K562 (cell line): Measurements from ENCODE around the gene COQ4. TPM values are rescaled to one million over a fixed set of nuclear protein-coding genes. Genes with fewer than 3 reads are reported as not detected.
A peak's percentile ranks its signal among the peaks of the same experiment; 100 is the strongest.

Source experiments
- ARHGAP35 ChIP-seq: fragments of 450-650 bp; IDR thresholded peaks from 2 replicates; pipeline ENCODE4 v1.6.1; 2018; ENCODE audit not compliant: partially characterized antibody
- CBX3 ChIP-seq, 2 experiments: IDR thresholded peaks; 1 replicate in 1 of 2; 2 replicates in 1 of 2; pipeline ENCODE4 v1.6.1; 2012; ENCODE audit warnings: inconsistent platforms in 2 of 2, low read length in 2 of 2, borderline replicate concordance in 1 of 2, control low read depth in 1 of 2
- DPF2 ChIP-seq: fragments of 450-650 bp; IDR thresholded peaks from 2 replicates; pipeline ENCODE4 v1.6.1; 2016
- FOXA1 ChIP-seq: fragments of 450-650 bp; IDR thresholded peaks from 2 replicates; pipeline ENCODE4 v1.6.1; 2016; ENCODE audit warnings: mild to moderate bottlenecking, borderline replicate concordance
- KAT2B ChIP-seq: IDR thresholded peaks from one replicate; pipeline ENCODE4 v1.6.1; 2012; ENCODE audit warnings: low read depth, mild to moderate bottlenecking, control low read depth, inconsistent platforms, low read length, moderate library complexity
- MECOM ChIP-seq: fragments of 250-450 bp; sonication (Bioruptor Pico); IDR thresholded peaks from 2 replicates; pipeline ENCODE4 v1.8.0; 2022; ENCODE audit warnings: inconsistent platforms
- MYC ChIP-seq, 2 experiments: fragments of 250-450 bp in 1 of 2; sonication (Bioruptor Pico) in 1 of 2; IDR thresholded peaks; 2 replicates each; pipeline versions ENCODE4 v1.5.1 to v1.6.1; 2012 to 2021; ENCODE audit warnings: low read depth in 2 of 2, borderline replicate concordance in 1 of 2, improper control_type of control experiment in 1 of 2, low read length in 1 of 2, mild to moderate bottlenecking in 1 of 2, moderate library complexity in 1 of 2
- POLR2A ChIP-seq: fragments of 450-650 bp; conservative IDR thresholded peaks from 2 replicates; pipeline ENCODE4 v1.6.1; 2016
- RB1 ChIP-seq: fragments of 450-650 bp; IDR thresholded peaks from 2 replicates; pipeline ENCODE4 v1.6.1; 2017; ENCODE audit warnings: low read depth, mild to moderate bottlenecking
- SP1 ChIP-seq: sonication (generic); formaldehyde crosslinking; IDR thresholded peaks from 2 replicates; pipeline ENCODE4 v1.8.1; 2022; ENCODE audit warnings: mild to moderate bottlenecking, missing genetic modification reagents
- SP2 ChIP-seq: IDR thresholded peaks from 2 replicates; pipeline ENCODE4 v1.6.1; 2011; ENCODE audit warnings: mild to moderate bottlenecking, low read depth, low read length, moderate library complexity; ENCODE audit not compliant: poor library complexity, severe bottlenecking; ENCODE audit errors: extremely low read depth
- STAG1 ChIP-seq: sonication (generic); formaldehyde crosslinking; IDR thresholded peaks from 2 replicates; pipeline ENCODE4 v1.5.0; 2020; ENCODE audit warnings: missing genetic modification reagents, borderline replicate concordance
- TAL1 ChIP-seq: fragments of 450-650 bp; IDR thresholded peaks from 2 replicates; pipeline ENCODE4 v1.6.1; 2016; ENCODE audit warnings: mild to moderate bottlenecking
- ZNF134 ChIP-seq: fragments of 250-450 bp; sonication (Bioruptor Pico); conservative IDR thresholded peaks from 2 replicates; pipeline ENCODE4 v1.4.0; 2020
- polyA plus RNA-seq, 8 experiments: library from polyadenylated mRNA; depleted of rRNA in 4 of 8; stranded (reverse) in 5 of 8; unstranded in 3 of 8; fragments of >200 nt; fragmentation: Nextera tagmentation in 2 of 8; fragmentation: Illumina TruSeq in 1 of 8; extraction: Ambion mirVana in 2 of 8; extraction: Trizol in 1 of 8; gene quantifications; 2 replicates each; pipeline versions ENCODE4 v1.2.1 to v1.2.3, GENCODE V29; 2011 to 2014; ENCODE audit warnings: inconsistent platforms in 1 of 8, missing spikeins in 1 of 8
- total RNA-seq, 7 experiments: library from RNA; depleted of rRNA in 6 of 7; stranded (reverse); fragments of >200 nt in 6 of 7; fragmentation: Illumina TruSeq in 2 of 7; extraction: Trizol in 2 of 7; gene quantifications; 2 replicates each; pipeline versions ENCODE4 v1.2.1 to v1.2.3, GENCODE V29; 2011 to 2021; ENCODE audit warnings: low replicate concordance in 1 of 7
- TF ChIP-seq, protein P1 (sequence below): fragments of 450-650 bp; IDR thresholded peaks from 2 replicates; pipeline ENCODE4 v1.6.1; 2016; ENCODE audit warnings: mild to moderate bottlenecking
- TF ChIP-seq, protein P2 (sequence below), 2 experiments: fragments of 450-650 bp in 1 of 2; sonication (generic) in 1 of 2; formaldehyde crosslinking; conservative IDR thresholded peaks; 2 replicates each; pipeline versions ENCODE4 v1.4.0 to v1.8.1; 2020 to 2022; ENCODE audit warnings: mild to moderate bottlenecking in 1 of 2, missing genetic modification reagents in 1 of 2
- TF ChIP-seq, protein P3 (sequence below): sonication (generic); formaldehyde crosslinking; IDR thresholded peaks from 2 replicates; pipeline ENCODE4 v1.8.0; 2022; ENCODE audit warnings: mild to moderate bottlenecking, missing genetic modification reagents, borderline replicate concordance
- TF ChIP-seq, protein P4 (sequence below): sonication (generic); formaldehyde crosslinking; IDR thresholded peaks from 2 replicates; pipeline ENCODE4 v1.8.0; 2022; ENCODE audit warnings: missing genetic modification reagents, mild to moderate bottlenecking, borderline replicate concordance
- TF ChIP-seq, protein P5 (sequence below), 2 experiments: fragments of 450-650 bp; conservative IDR thresholded peaks; 2 replicates each; pipeline ENCODE4 v1.6.1; 2017; ENCODE audit warnings: mild to moderate bottlenecking in 2 of 2, moderate library complexity in 2 of 2

The COQ4 gene
- total and polyA plus RNA-seq, 9 of the 15 experiments (the other 6 are each of a cell fraction or from before 2014, with no cell fraction given): 9.1 to 135 (median 67.2) TPM

DNA sequence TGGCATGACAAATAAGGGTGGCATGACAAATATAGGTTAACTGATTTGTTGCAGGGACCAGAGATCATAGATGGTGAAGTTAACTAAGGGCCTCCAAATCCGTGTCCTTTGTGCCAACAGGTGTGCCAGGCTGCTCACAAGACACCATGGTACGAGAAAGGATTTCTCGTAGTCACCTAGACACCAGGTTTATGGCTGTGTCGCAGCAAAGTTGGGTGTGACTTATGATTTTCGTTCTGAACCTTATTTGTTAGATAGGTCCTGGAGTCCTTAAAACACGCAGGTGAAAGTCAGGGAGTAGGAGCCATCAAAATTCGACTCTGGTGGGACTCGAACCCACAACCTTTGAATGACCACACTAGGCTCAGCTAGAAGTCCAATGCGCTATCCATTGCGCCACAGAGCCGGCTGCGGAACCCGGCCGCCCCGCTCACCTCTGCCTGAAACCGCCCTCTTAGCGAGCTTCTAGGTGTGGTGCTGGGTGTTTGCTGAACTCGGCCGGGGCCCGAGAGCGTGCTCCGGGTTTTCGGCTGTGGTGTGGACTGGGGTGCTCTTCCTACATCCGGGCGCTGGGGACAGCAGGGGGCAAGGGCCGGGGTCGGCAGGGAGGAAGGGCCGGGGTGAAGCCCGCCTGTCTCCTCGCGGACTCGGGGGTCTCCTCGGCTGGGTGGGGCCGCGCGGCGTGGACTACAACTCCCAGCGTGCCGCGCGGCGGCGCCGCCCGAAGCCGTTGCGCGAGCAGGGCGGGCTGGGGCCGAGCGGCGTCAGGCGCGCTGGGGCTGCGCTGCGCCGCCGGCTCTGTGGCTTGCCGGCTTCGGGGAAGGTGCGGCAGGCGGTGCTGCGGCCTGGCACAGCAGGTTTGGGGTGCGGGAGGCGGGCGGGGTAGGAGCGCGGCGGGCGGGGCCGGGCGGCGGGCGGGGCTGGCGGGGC, 17.4 kb downstream of the COQ4 start, which contains the start of gene SLC27A4 (continued):
- TF ChIP-seq, protein P1, sequence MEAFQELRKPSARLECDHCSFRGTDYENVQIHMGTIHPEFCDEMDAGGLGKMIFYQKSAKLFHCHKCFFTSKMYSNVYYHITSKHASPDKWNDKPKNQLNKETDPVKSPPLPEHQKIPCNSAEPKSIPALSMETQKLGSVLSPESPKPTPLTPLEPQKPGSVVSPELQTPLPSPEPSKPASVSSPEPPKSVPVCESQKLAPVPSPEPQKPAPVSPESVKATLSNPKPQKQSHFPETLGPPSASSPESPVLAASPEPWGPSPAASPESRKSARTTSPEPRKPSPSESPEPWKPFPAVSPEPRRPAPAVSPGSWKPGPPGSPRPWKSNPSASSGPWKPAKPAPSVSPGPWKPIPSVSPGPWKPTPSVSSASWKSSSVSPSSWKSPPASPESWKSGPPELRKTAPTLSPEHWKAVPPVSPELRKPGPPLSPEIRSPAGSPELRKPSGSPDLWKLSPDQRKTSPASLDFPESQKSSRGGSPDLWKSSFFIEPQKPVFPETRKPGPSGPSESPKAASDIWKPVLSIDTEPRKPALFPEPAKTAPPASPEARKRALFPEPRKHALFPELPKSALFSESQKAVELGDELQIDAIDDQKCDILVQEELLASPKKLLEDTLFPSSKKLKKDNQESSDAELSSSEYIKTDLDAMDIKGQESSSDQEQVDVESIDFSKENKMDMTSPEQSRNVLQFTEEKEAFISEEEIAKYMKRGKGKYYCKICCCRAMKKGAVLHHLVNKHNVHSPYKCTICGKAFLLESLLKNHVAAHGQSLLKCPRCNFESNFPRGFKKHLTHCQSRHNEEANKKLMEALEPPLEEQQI: no peak
- TF ChIP-seq, protein P2, sequence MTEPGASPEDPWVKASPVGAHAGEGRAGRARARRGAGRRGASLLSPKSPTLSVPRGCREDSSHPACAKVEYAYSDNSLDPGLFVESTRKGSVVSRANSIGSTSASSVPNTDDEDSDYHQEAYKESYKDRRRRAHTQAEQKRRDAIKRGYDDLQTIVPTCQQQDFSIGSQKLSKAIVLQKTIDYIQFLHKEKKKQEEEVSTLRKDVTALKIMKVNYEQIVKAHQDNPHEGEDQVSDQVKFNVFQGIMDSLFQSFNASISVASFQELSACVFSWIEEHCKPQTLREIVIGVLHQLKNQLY (CRISPR knock-in tag; conservative IDR thresholded peaks at IDR 0.05): peak in 1 of 2 experiments; percentile 77; a peak in 1 of 4 replicates
- TF ChIP-seq SP1 (CRISPR knock-in tag) (peak; percentile 92), SP2 (peak; percentile 4), ZNF134 (CRISPR knock-in tag) (no peak), RB1 (peak; percentile 98), DPF2 (peak; percentile 73), KAT2B (no peak), ARHGAP35 (no peak), MYC (IDR thresholded peaks at IDR 0.05; ENCODE audit: low read depth, low read length) (peak; percentile 87), MYC (CRISPR knock-in tag; IDR thresholded peaks at IDR 0.05; ENCODE audit: borderline replicate concordance, low read depth) (no peak; the same call in 1 of the 2 replicates), TAL1 (no peak), MECOM (CRISPR knock-in tag) (no peak; the same call in 1 of the 2 replicates), FOXA1 (no peak), POLR2A (peak; percentile 79), STAG1 (CRISPR knock-in tag) (no peak), CBX3 (IDR thresholded peaks at IDR 0.05; ENCODE audit: borderline replicate concordance in 1 of 2, low read length in 2 of 2) (peak in 1 of 2 experiments; percentile 92; a peak in 2 of 3 replicates)
- TF ChIP-seq, protein P3, sequence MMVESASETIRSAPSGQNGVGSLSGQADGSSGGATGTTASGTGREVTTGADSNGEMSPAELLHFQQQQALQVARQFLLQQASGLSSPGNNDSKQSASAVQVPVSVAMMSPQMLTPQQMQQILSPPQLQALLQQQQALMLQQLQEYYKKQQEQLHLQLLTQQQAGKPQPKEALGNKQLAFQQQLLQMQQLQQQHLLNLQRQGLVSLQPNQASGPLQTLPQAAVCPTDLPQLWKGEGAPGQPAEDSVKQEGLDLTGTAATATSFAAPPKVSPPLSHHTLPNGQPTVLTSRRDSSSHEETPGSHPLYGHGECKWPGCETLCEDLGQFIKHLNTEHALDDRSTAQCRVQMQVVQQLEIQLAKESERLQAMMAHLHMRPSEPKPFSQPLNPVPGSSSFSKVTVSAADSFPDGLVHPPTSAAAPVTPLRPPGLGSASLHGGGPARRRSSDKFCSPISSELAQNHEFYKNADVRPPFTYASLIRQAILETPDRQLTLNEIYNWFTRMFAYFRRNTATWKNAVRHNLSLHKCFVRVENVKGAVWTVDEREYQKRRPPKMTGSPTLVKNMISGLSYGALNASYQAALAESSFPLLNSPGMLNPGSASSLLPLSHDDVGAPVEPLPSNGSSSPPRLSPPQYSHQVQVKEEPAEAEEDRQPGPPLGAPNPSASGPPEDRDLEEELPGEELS (CRISPR knock-in tag): peak; percentile 86; the same call in 1 of the 2 replicates
- TF ChIP-seq, protein P4, sequence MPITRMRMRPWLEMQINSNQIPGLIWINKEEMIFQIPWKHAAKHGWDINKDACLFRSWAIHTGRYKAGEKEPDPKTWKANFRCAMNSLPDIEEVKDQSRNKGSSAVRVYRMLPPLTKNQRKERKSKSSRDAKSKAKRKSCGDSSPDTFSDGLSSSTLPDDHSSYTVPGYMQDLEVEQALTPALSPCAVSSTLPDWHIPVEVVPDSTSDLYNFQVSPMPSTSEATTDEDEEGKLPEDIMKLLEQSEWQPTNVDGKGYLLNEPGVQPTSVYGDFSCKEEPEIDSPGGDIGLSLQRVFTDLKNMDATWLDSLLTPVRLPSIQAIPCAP (CRISPR knock-in tag): no peak
- TF ChIP-seq, protein P5, sequence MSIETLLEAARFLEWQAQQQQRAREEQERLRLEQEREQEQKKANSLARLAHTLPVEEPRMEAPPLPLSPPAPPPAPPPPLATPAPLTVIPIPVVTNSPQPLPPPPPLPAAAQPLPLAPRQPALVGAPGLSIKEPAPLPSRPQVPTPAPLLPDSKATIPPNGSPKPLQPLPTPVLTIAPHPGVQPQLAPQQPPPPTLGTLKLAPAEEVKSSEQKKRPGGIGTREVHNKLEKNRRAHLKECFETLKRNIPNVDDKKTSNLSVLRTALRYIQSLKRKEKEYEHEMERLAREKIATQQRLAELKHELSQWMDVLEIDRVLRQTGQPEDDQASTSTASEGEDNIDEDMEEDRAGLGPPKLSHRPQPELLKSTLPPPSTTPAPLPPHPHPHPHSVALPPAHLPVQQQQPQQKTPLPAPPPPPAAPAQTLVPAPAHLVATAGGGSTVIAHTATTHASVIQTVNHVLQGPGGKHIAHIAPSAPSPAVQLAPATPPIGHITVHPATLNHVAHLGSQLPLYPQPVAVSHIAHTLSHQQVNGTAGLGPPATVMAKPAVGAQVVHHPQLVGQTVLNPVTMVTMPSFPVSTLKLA (conservative IDR thresholded peaks at IDR 0.05): no peak
